ENCODE measurements around the gene IGFBP2. TPM values are rescaled to one million over a fixed set of nuclear protein-coding genes. Genes with fewer than 3 reads are reported as not detected.
A peak's percentile ranks its signal among the peaks of the same experiment; 100 is the strongest.

The IGFBP2 gene
- total RNA-seq, 1 experiment from 2014 or later: 363 TPM

DNA sequence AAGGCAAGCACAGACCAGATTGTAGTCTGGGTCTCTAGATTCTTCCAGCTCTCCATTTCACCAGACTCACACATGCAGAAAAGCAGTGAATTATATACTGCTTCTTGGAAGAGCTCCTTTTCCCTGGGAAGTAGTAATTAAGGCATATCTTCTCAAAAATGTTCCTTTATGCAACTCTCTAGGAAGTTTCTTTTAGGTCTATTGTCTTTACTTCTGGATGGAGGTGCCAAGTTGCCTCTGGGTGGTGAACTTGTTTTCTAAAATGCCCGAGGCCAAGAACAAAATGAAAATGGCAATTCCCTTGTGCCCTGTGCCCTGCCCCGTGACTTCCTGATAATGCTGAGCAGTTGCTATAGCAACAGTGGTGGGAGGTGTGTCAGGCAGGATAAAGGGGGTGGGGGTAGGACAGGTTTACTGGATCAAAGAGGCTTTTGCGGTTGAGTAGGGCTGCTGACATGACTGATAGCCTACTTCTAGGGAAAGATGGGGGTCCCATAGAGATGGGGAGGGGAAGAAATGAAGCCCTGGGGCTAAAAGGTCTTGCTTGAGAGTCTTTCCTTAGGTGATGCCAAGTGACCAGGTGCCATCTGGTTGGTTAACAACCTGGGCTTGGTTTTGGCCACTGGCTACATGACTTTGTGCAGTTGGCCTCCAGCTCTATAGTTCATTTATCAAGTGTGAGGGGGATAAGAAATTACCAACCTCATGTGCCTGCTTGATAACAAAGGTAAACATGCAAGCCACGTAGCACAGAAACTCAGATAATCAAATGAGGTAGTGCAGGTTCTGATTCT lies 11.8 kb downstream of the IGFBP2 start:
- Mint-ChIP-seq H3K4me3 (no peak overlapping the region), H3K4me1 (peaks cover 50 to 61% of the 10 kb centered on the region in 2 experiments), H3K27me3 (ENCODE audit: low read depth) (no peaks in the 10 kb centered on the region), H3K27ac (peak overlapping the region; percentile 46 to 81 (median 72); a peak in 4 of 7 replicates), H3K36me3 (ENCODE audit: insufficient read depth in 1 of 3, low read depth in 3 of 3) (peaks cover 54 to 71% (median 66%) of the 10 kb centered on the region in 3 experiments), H3K9me3 (peaks cover 0 to 5% of the 10 kb centered on the region in 2 experiments; a peak in 2 of 5 replicates)
- H4K8ac ChIP-seq (replicated peaks; ENCODE audit: insufficient read length, low read depth, low read length): no peak overlapping the region
- no peak overlapping the region for H3T11ph ChIP-seq (ENCODE audit: low read length)
- no peak overlapping the region for H2BK15ac ChIP-seq (ENCODE audit: low read depth, low read length)
- no peak overlapping the region for H3K9ac ChIP-seq (ENCODE audit: extremely low read depth, insufficient read length, low read length)
- no peak overlapping the region for H2BK5ac ChIP-seq (ENCODE audit: insufficient read length, low read length)
- no peaks in the 10 kb centered on the region for H4K20me1 ChIP-seq (ENCODE audit: control insufficient read depth, insufficient read depth, insufficient read length)
- no peaks in the 10 kb centered on the region for H3K23me2 ChIP-seq (ENCODE audit: insufficient read length, low read depth, low read length, poor library complexity, severe bottlenecking)
- no peak overlapping the region for H2BK20ac ChIP-seq (ENCODE audit: low read depth, low read length, poor library complexity, severe bottlenecking)
- H3K9me3 ChIP-seq (ENCODE audit: control insufficient read depth, low read depth, low read length): no peaks in the 10 kb centered on the region
- H4K5ac ChIP-seq (ENCODE audit: insufficient read length, low read depth, low read length): no peak overlapping the region
- H3K18ac ChIP-seq (ENCODE audit: insufficient read length, low read depth, low read length): no peak overlapping the region
- H3K14ac ChIP-seq (ENCODE audit: insufficient read depth, low read length): no peak overlapping the region
- no peaks in the 10 kb centered on the region for H3K27me3 ChIP-seq (ENCODE audit: insufficient read depth, low read length)
- peaks cover 15% of the 10 kb centered on the region for H3K4me1 ChIP-seq (ENCODE audit: insufficient read depth, low read length)
- H3K79me2 ChIP-seq (ENCODE audit: insufficient read depth, low read length): peaks cover 33% of the 10 kb centered on the region; the same call in 1 of the 2 replicates
- TF ChIP-seq, protein P1, sequence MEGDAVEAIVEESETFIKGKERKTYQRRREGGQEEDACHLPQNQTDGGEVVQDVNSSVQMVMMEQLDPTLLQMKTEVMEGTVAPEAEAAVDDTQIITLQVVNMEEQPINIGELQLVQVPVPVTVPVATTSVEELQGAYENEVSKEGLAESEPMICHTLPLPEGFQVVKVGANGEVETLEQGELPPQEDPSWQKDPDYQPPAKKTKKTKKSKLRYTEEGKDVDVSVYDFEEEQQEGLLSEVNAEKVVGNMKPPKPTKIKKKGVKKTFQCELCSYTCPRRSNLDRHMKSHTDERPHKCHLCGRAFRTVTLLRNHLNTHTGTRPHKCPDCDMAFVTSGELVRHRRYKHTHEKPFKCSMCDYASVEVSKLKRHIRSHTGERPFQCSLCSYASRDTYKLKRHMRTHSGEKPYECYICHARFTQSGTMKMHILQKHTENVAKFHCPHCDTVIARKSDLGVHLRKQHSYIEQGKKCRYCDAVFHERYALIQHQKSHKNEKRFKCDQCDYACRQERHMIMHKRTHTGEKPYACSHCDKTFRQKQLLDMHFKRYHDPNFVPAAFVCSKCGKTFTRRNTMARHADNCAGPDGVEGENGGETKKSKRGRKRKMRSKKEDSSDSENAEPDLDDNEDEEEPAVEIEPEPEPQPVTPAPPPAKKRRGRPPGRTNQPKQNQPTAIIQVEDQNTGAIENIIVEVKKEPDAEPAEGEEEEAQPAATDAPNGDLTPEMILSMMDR (conservative IDR thresholded peaks at IDR 0.05): no peak
- H3K79me1 ChIP-seq (ENCODE audit: insufficient read depth, low read depth, low read length, poor library complexity, severe bottlenecking): no peaks in the 10 kb centered on the region
- WGBS (ENCODE audit: extremely low coverage, insufficient read length, low lambda C conversion rate): no CpG with 5 or more reads among the region's 4 CpGs
- no peak overlapping the region for H3K56ac ChIP-seq (ENCODE audit: insufficient read length, low read depth, low read length)
- H2AFZ ChIP-seq (ENCODE audit: low read length): no peak overlapping the region
- no peak overlapping the region for H2BK12ac ChIP-seq (ENCODE audit: insufficient read length, low read depth, low read length)
- H3K4ac ChIP-seq (ENCODE audit: low read depth, low read length): no peak overlapping the region
- H4K91ac ChIP-seq (ENCODE audit: insufficient read length, low read depth, low read length): no peak overlapping the region
- no peak overlapping the region for H2BK120ac ChIP-seq (ENCODE audit: low read depth, low read length, poor library complexity, severe bottlenecking)
- no peak for DNase-seq
- H3K4me2 ChIP-seq (ENCODE audit: insufficient read depth, insufficient read length, low read length): no peak overlapping the region
- no peak overlapping the region for H3K23ac ChIP-seq (ENCODE audit: insufficient read length, low read depth, low read length)
- H2AK5ac ChIP-seq (ENCODE audit: insufficient read length, low read length): no peak overlapping the region
- no peak overlapping the region for H3K27ac ChIP-seq (ENCODE audit: insufficient read length, low read depth, low read length)
